ENCODE data around the gene WDFY2. TPM values are rescaled to one million over a fixed set of nuclear protein-coding genes. Genes with fewer than 3 reads are reported as not detected.

WDFY2 gene
- total RNA-seq, 2 experiments from 2014 or later = 9.3 to 11.2 TPM

DNA sequence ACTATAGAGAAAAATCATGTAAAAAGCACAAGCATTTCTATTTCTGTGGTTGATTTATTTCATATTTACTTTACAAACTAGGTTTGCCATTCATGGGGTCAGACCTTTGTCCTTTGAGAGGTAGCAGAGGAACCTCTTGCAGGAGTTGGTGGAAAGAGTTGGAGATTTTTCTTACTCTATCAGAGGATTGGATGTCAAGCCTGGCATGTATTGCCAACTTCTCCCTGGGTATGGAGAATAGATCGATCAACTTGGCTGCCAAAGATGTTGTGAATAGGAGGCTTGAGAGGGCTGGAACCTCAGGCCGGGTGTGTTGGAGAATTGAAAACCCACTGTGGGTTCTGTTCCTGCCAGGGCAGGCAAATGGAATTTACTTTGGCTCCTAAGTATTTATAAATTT is 81.2 kb downstream of the WDFY2 start:
- CTCF ChIA-PET = no interaction called here
- no peak overlapping the region for H3K4me3 Mint-ChIP-seq
- intact Hi-C loops (cut with micrococcal nuclease) = no loop called here
- H3K27ac Mint-ChIP-seq = no peak overlapping the region
- DNase-seq = no peak
- POLR2A ChIA-PET = no interaction called here
- H3K36me3 Mint-ChIP-seq = peaks cover 4% of the 10 kb centered on the region
- no peaks in the 10 kb centered on the region for H3K9me3 Mint-ChIP-seq
- H3K4me1 Mint-ChIP-seq (ENCODE audit: low read depth) = peaks cover 14% of the 10 kb centered on the region
- H3K27me3 Mint-ChIP-seq = no peaks in the 10 kb centered on the region

DNA sequence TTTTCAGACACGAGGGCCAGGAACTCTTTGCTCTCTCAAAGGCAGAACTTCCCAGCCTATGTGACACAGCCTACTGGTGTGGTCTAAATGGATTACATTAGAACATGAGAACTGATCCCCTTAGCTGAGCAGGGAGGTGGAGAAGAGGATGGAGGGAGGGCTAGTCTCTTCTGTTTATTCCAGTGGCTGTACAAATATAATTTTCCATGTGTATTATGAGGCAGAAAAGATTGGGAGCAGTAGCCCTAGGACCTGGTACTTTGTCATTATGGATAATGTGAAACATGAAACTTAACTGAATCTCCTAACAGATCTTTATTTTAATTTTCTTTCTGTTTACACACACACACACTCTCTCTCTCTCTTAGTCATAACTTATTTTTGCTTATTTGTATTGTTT is 82.1 kb downstream of the WDFY2 start:
- ChIA-PET CTCF (no interaction called here), POLR2A (no interaction called here)
- DNase-seq = no peak
- intact Hi-C loops (cut with micrococcal nuclease) = no loop called here
- H3K4me1 Mint-ChIP-seq (ENCODE audit: low read depth) = peaks cover 14% of the 10 kb centered on the region
- H3K9me3 Mint-ChIP-seq = no peaks in the 10 kb centered on the region
- no peak overlapping the region for H3K27ac Mint-ChIP-seq
- H3K36me3 Mint-ChIP-seq = peaks cover 4% of the 10 kb centered on the region
- no peaks in the 10 kb centered on the region for H3K27me3 Mint-ChIP-seq
- no peak overlapping the region for H3K4me3 Mint-ChIP-seq

DNA sequence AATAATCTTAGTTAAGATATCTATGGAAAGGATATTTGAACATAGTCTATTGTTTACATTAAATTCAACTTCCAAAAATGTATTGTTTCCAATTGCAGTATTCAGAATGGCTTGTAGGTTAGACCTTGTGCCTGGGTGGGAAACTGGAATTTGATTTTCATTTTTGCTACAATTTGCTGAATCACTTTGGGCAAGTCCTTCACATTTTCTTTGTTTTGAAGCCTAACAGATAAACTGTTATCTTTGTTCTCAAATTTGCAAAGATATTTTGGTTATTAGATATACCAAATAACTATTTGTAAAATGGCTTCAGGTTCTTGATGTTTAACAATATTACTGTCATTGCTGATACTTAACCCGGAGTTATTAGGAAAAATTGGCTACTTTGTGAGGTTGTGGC is 82.6 kb downstream of the WDFY2 start:
- intact Hi-C loops (cut with micrococcal nuclease) = no loop called here
- H3K4me1 Mint-ChIP-seq (ENCODE audit: low read depth) = peaks cover 14% of the 10 kb centered on the region
- POLR2A ChIA-PET = no interaction called here
- H3K4me3 Mint-ChIP-seq = no peak overlapping the region
- H3K27ac Mint-ChIP-seq = no peak overlapping the region
- no peaks in the 10 kb centered on the region for H3K27me3 Mint-ChIP-seq
- H3K36me3 Mint-ChIP-seq = peaks cover 4% of the 10 kb centered on the region
- CTCF ChIA-PET = no interaction called here
- H3K9me3 Mint-ChIP-seq = no peaks in the 10 kb centered on the region
- DNase-seq = no peak

DNA sequence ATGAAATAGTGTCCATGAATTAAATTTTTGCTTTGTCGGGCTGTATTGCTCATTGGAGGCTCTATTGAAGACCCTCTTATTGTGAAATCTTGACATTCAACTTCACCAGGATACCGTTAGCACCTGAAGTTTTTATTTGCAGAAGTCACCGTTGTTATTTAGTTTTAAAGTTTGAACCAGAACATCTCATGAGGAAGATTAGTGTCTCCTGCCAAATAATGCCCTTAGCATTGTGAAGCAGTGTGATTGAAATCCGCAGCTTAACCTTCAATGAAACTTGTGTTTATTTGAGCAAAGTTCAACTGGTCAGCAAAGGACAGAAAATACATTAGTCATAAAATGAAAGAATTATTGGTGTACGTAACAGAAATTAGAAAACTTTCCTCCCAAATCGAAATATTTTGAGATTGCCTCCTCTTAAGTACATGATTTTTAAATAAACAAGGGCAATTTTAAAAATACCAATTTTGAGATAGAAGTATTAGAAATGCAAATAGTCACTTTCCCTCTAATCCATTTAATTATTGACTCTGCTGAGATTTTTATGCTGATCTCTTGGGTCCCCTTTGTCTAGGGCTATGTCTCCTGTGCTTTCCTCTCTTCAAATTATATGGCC is 84.4 kb downstream of the WDFY2 start:
- DNase-seq = no peak
- ChIA-PET POLR2A (no interaction called here), CTCF (interaction anchor here (0.9 kb wide), 1 partner anchor 13 kb away, joined by 3 read pairs; no protein-coding TSS in a partner anchor)
- intact Hi-C loops (cut with micrococcal nuclease) = no loop called here
- no peak overlapping the region for H3K4me3 Mint-ChIP-seq
- peaks cover 4% of the 10 kb centered on the region for H3K36me3 Mint-ChIP-seq
- no peak overlapping the region for H3K27ac Mint-ChIP-seq
- no peaks in the 10 kb centered on the region for H3K9me3 Mint-ChIP-seq
- H3K27me3 Mint-ChIP-seq = no peaks in the 10 kb centered on the region
- H3K4me1 Mint-ChIP-seq (ENCODE audit: low read depth) = peaks cover 18% of the 10 kb centered on the region

DNA sequence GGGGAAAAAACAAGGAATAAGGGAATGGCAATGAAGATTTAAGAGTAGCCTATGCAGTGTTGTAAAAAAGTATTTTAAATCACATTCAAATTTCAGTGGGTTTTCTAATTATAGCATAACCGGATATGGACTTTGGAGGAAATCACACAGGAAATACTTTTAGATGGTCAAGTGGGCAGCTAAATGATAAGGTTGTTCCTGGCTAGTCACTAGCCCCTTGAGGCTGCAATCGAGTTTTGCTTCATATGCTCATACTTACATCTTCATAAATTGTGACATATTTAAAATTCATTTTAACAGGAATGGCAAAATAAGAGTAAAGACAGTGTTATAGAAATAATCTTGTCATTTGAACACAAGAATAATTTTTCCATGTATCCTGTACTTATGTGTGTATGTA is 88.9 kb downstream of the WDFY2 start:
- Mint-ChIP-seq H3K27me3 (no peaks in the 10 kb centered on the region), H3K9me3 (no peaks in the 10 kb centered on the region), H3K4me3 (no peak overlapping the region), H3K36me3 (peaks cover 10% of the 10 kb centered on the region), H3K4me1 (ENCODE audit: low read depth) (peaks cover 4% of the 10 kb centered on the region), H3K27ac (no peak overlapping the region)
- no peak for DNase-seq
- intact Hi-C loops (cut with micrococcal nuclease) = no loop called here
- ChIA-PET POLR2A (no interaction called here), CTCF (no interaction called here)

DNA sequence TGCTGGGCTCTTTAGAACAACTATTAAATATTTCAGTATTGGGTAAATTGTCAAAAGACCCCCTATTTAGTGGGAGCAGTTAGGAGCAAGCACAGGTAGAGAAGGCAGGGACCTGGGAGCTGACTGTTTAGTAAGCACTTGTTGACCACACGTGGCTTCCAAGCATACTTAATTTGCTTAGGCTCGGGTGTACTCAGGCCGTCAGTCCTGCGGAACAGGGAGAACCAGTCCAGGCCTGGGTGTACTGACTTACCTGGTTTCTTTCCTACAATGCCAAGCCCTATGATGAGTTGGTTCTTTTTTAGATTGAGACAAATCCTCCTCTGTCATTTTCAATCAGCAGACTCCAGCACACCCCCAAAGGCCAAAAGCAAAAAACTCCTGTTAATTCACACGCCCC is 90.0 kb downstream of the WDFY2 start:
- Mint-ChIP-seq H3K9me3 (no peaks in the 10 kb centered on the region), H3K4me3 (no peak overlapping the region), H3K4me1 (ENCODE audit: low read depth) (peaks cover 4% of the 10 kb centered on the region), H3K27me3 (no peaks in the 10 kb centered on the region), H3K36me3 (peaks cover 13% of the 10 kb centered on the region), H3K27ac (no peak overlapping the region)
- CTCF ChIA-PET = interaction anchor here (1.0 kb wide), 1 partner anchor 124 kb away, joined by 3 read pairs; no protein-coding TSS in a partner anchor
- POLR2A ChIA-PET = no interaction called here
- intact Hi-C loops (cut with micrococcal nuclease) = no loop called here
- no peak for DNase-seq

DNA sequence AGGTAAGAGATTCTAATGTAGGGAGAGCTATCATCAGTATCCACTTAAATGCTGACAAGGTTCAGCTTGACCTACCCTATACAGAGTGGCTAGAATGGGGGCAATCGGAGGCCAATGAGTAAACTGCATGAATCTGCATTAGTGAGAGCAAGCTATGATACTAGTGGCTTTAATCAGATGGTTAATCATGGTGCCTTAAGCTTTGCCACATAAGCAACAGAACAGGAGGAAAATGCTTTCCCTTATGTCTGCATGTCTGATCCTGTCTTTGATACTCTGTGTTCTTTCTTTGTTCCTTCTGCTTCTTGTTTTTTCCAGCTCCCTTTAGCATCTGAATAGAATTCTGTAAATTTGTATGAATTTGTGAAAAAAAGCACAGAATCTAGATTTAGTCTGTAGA is 91.1 kb downstream of the WDFY2 start:
- Mint-ChIP-seq H3K27me3 (no peaks in the 10 kb centered on the region), H3K4me3 (no peak overlapping the region), H3K4me1 (ENCODE audit: low read depth) (peaks cover 4% of the 10 kb centered on the region), H3K27ac (no peak overlapping the region), H3K9me3 (no peaks in the 10 kb centered on the region), H3K36me3 (peaks cover 13% of the 10 kb centered on the region)
- intact Hi-C loops (cut with micrococcal nuclease) = no loop called here
- CTCF ChIA-PET = interaction anchor here (1.0 kb wide), 1 partner anchor 122 kb away, joined by 3 read pairs; no protein-coding TSS in a partner anchor
- no peak for DNase-seq
- POLR2A ChIA-PET = interaction anchor here (0.7 kb wide), 1 partner anchor 254 kb away, joined by 3 read pairs; no protein-coding TSS in a partner anchor

DNA sequence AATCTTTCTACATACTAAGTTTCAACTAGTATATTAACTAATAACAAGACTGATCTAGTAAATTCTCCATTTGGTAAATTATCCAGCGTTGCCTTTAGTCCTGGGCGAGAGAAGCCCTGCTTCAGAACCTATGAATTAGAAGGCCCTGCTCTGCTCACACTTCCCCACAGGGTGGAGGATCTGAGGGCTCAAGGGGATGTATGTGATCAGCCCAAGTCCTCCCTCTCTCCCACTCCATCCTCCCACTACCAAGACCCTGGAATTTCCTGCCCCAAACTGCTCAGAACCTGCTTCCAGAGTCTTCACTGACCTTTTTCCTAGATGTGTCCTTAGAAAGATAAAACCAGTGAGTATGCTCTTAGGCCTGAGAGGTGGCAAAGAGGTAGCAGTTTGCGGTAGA is 91.6 kb downstream of the WDFY2 start:
- POLR2A ChIA-PET = no interaction called here
- Mint-ChIP-seq H3K27ac (no peak overlapping the region), H3K36me3 (peaks cover 13% of the 10 kb centered on the region), H3K4me1 (ENCODE audit: low read depth) (peaks cover 7% of the 10 kb centered on the region), H3K9me3 (no peaks in the 10 kb centered on the region), H3K27me3 (no peaks in the 10 kb centered on the region), H3K4me3 (no peak overlapping the region)
- DNase-seq = no peak
- CTCF ChIA-PET = no interaction called here
- intact Hi-C loops (cut with micrococcal nuclease) = no loop called here

DNA sequence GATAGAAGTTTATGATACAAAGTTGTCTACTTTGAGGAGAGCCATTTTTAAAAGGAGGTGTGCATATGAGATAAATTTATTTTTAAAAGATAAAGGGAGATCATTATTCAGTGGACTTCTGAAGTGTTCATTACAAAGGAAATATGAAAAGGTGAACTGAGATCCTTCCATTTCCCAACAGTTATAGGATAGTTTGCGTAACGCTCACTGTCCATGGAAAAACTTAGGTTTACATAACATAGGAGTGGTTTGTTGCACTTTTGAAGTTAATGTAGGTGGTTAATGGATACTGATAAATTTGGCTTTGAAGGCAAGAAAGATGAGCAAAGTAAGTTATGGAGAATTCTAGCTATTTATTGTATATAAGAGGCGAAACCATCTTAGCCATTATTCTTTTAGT is 92.5 kb downstream of the WDFY2 start:
- no peak for DNase-seq
- no peak overlapping the region for H3K4me3 Mint-ChIP-seq
- H3K4me1 Mint-ChIP-seq (ENCODE audit: low read depth) = peaks cover 13% of the 10 kb centered on the region
- intact Hi-C loops (cut with micrococcal nuclease) = no loop called here
- ChIA-PET POLR2A (no interaction called here), CTCF (no interaction called here)
- H3K27ac Mint-ChIP-seq = no peak overlapping the region
- H3K27me3 Mint-ChIP-seq = no peaks in the 10 kb centered on the region
- peaks cover 13% of the 10 kb centered on the region for H3K36me3 Mint-ChIP-seq
- H3K9me3 Mint-ChIP-seq = no peaks in the 10 kb centered on the region

DNA sequence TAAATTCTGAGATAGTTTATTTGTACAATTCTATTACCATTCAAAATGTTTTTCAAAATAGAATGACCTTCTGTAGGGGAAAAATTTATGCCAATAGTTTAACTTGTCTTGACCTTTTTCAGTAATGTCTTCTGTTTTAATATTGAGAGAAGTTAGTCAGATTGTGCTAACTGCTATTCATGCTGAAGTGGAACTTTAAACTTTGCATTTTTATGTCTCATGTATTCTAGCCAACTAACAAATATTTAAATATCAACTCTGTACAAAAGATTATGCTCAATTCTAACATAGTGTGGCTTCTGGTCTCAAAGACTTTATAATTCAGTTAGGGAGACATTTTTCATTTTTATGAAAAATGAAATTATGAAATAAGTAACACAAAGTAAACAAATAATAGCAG is 94.2 kb downstream of the WDFY2 start:
- Mint-ChIP-seq H3K27me3 (no peaks in the 10 kb centered on the region), H3K27ac (no peak overlapping the region), H3K4me1 (ENCODE audit: low read depth) (peaks cover 12% of the 10 kb centered on the region), H3K36me3 (peaks cover 13% of the 10 kb centered on the region), H3K4me3 (no peak overlapping the region), H3K9me3 (no peaks in the 10 kb centered on the region)
- ChIA-PET POLR2A (no interaction called here), CTCF (no interaction called here)
- no peak for DNase-seq
- intact Hi-C loops (cut with micrococcal nuclease) = no loop called here

DNA sequence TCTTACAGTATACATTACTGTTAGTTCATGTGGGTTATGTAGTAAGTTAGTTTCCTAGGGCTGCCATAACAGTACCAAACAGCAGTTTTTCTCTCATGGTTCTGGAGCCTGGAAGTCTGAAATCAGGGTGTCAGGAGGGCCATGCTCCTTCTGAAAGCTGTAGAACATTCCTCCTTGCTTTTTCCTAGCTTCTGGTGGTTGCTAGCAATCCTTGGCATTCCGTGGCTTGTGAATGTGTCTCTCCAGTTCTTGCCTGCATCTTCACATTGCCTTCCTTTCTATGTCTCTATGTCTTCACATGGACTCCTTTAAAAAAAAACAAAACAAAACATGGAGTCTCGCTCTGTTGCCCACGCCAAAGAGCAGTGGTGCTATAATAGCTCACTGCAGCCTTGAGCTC is 95.4 kb downstream of the WDFY2 start:
- no peak overlapping the region for H3K4me3 Mint-ChIP-seq
- H3K4me1 Mint-ChIP-seq (ENCODE audit: low read depth) = peaks cover 12% of the 10 kb centered on the region
- DNase-seq = no peak
- intact Hi-C loops (cut with micrococcal nuclease) = no loop called here
- ChIA-PET POLR2A (no interaction called here), CTCF (no interaction called here)
- no peaks in the 10 kb centered on the region for H3K27me3 Mint-ChIP-seq
- H3K9me3 Mint-ChIP-seq = no peaks in the 10 kb centered on the region
- peaks cover 15% of the 10 kb centered on the region for H3K36me3 Mint-ChIP-seq
- no peak overlapping the region for H3K27ac Mint-ChIP-seq

DNA sequence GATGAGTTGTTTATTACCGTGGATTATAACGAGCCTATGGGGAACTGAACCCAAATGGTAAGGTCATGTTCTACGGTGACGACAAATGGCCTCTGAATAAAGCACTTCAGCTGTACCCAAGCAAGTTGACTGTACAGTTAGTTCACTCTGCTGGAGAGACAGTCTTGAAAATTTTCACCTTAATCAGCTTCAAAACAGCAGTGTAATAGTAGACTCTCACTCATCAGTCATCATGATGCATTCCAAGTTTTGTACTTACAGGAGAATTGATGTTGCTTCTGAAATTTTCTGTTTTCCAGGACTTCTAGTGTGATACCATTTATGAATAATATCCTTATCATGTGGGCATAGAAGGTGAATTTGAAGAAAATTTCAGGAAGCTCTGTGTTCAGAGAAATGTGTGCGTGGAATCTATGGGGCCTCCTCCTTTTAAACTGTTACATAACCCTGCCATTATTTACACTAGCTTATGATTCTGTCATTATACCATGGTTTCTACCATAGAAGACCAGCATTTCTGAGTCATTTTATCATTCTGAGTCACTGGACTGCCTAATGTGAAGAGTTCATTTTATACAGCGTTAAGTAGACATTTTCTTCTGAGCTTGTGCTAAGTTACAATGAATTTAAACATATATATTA is 96.9 kb downstream of the WDFY2 start:
- H3K4me3 Mint-ChIP-seq = no peak overlapping the region
- no peaks in the 10 kb centered on the region for H3K27me3 Mint-ChIP-seq
- no peaks in the 10 kb centered on the region for H3K9me3 Mint-ChIP-seq
- H3K27ac Mint-ChIP-seq = no peak overlapping the region
- POLR2A ChIA-PET = interaction anchor here (0.7 to 1.5 kb wide), 4 partner anchors 67 to 121 kb away, joined by 3 to 7 read pairs (median 4); no protein-coding TSS in a partner anchor
- peaks cover 18% of the 10 kb centered on the region for H3K36me3 Mint-ChIP-seq
- CTCF ChIA-PET = interaction anchor here (0.8 to 1.1 kb wide), 2 partner anchors 12 to 36 kb away, joined by 3 read pairs; no protein-coding TSS in a partner anchor
- DNase-seq = no peak
- H3K4me1 Mint-ChIP-seq (ENCODE audit: low read depth) = peaks cover 12% of the 10 kb centered on the region
- intact Hi-C loops (cut with micrococcal nuclease) = loop anchor here (1.0 kb wide), 1 partner anchor 8 kb away; no protein-coding TSS in a partner anchor

DNA sequence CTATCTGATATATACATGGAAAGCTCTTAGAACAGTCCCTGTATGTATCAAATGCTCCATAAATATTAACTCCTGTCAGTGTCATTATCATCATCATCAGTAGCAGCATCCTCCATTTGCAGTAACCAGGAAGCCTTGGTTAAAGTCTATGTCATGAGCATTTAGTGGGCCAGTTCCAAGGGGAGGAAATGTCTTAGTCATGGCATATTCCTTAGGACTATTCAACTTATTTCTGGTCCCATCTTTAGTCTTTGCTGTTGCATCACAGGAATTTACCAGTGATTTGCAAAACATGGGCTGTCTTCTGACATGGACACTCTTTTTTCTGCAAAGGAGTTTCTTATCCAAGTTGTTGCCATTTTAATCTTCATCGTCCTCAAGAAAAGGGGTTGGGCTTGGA is 98.4 kb downstream of the WDFY2 start:
- intact Hi-C loops (cut with micrococcal nuclease) = no loop called here
- POLR2A ChIA-PET = no interaction called here
- peaks cover 13% of the 10 kb centered on the region for H3K36me3 Mint-ChIP-seq
- CTCF ChIA-PET = no interaction called here
- H3K27ac Mint-ChIP-seq = no peak overlapping the region
- H3K4me3 Mint-ChIP-seq = no peak overlapping the region
- H3K9me3 Mint-ChIP-seq = no peaks in the 10 kb centered on the region
- no peak for DNase-seq
- H3K27me3 Mint-ChIP-seq = no peaks in the 10 kb centered on the region
- H3K4me1 Mint-ChIP-seq (ENCODE audit: low read depth) = peaks cover 13% of the 10 kb centered on the region

Measured in activated CD4-positive, alpha-beta memory T cell treated with anti-CD3 and anti-CD28 coated beads for 36 hours (primary cell).